Neuronal stem cell (in vitro differentiated cells): ENCODE results near the gene TTLL8.
A peak's percentile ranks its signal among the peaks of the same experiment; 100 is the strongest.

Experiments
- DNase-seq: peaks from one replicate; pipeline ENCODE4 v3.0.0-alpha.2; 2013; ENCODE audit warnings: low spot score
- H2AFZ ChIP-seq: one replicate; pipeline ENCODE4 v1.6.1; 2013; ENCODE audit warnings: mild to moderate bottlenecking, low read length, inconsistent platforms
- H2AK5ac ChIP-seq: 2 replicates; pipeline ENCODE4 v1.6.1; 2013; ENCODE audit warnings: low read depth, mild to moderate bottlenecking, inconsistent platforms, low read length, moderate library complexity, mixed read lengths
- H2BK120ac ChIP-seq: 2 replicates; pipeline ENCODE4 v1.6.1; 2013; ENCODE audit warnings: low read depth, mild to moderate bottlenecking, inconsistent platforms, low read length, moderate library complexity, mixed read lengths
- H2BK12ac ChIP-seq: one replicate; pipeline ENCODE4 v1.6.1; 2013; ENCODE audit warnings: low read length, inconsistent platforms
- H2BK15ac ChIP-seq: 2 replicates; pipeline ENCODE4 v1.6.1; 2013; ENCODE audit warnings: mild to moderate bottlenecking, low read length, inconsistent platforms, mixed read lengths
- H2BK5ac ChIP-seq: one replicate; pipeline ENCODE4 v1.6.1; 2013; ENCODE audit warnings: inconsistent platforms, mild to moderate bottlenecking, low read length, moderate library complexity
- H3K14ac ChIP-seq: one replicate; pipeline ENCODE4 v1.6.1; 2013; ENCODE audit warnings: low read length, inconsistent platforms
- H3K18ac ChIP-seq: 2 replicates; pipeline ENCODE4 v1.6.1; 2013; ENCODE audit warnings: low read length, inconsistent platforms
- H3K23ac ChIP-seq: 2 replicates; pipeline ENCODE4 v1.6.1; 2013; ENCODE audit warnings: low read depth, mild to moderate bottlenecking, mixed read lengths, low read length, inconsistent platforms; ENCODE audit not compliant: poor library complexity
- H3K27ac ChIP-seq: replicated peaks from 3 replicates; pipeline ENCODE4 v1.5.1; 2013; ENCODE audit warnings: low read length, inconsistent platforms
- H3K27me3 ChIP-seq, 3 experiments: 2 replicates each; pipeline ENCODE4 v1.6.1; 2013; ENCODE audit warnings: low read length in 3 of 3, mild to moderate bottlenecking in 2 of 3, inconsistent platforms in 1 of 3, low read depth in 1 of 3, mixed read lengths in 1 of 3, moderate library complexity in 1 of 3; ENCODE audit not compliant: control insufficient read depth in 3 of 3, insufficient read depth in 3 of 3
- H3K36me3 ChIP-seq, 2 donors: replicated peaks in 1 of 2; 2 replicates each; pipeline ENCODE4 v1.6.1; 2013; ENCODE audit warnings: low read length in 2 of 2; ENCODE audit not compliant: control insufficient read depth in 2 of 2, insufficient read depth in 2 of 2
- H3K4ac ChIP-seq: 2 replicates; pipeline ENCODE4 v1.6.1; 2013; ENCODE audit warnings: inconsistent platforms, mild to moderate bottlenecking, low read length, moderate library complexity
- H3K4me1 ChIP-seq, 2 donors: 1 replicate in 1 of 2; 2 replicates in 1 of 2; pipeline ENCODE4 v1.6.1; 2013; ENCODE audit warnings: low read length in 2 of 2, low read depth in 1 of 2; ENCODE audit not compliant: control insufficient read depth in 2 of 2, insufficient read depth in 1 of 2
- H3K4me2 ChIP-seq: one replicate; pipeline ENCODE4 v1.6.1; 2013; ENCODE audit warnings: mild to moderate bottlenecking, low read length, inconsistent platforms; ENCODE audit not compliant: insufficient read depth, poor library complexity, severe bottlenecking
- H3K4me3 ChIP-seq, 2 donors: 2 replicates each; pipeline ENCODE4 v1.5.1; 2013; ENCODE audit warnings: low read length in 2 of 2, mild to moderate bottlenecking in 2 of 2, inconsistent platforms in 1 of 2, moderate library complexity in 1 of 2
- H3K79me1 ChIP-seq: one replicate; pipeline ENCODE4 v1.6.1; 2013; ENCODE audit warnings: low read depth, mild to moderate bottlenecking, inconsistent platforms, low read length, moderate library complexity
- H3K9ac ChIP-seq: one replicate; pipeline ENCODE4 v1.6.1; 2013; ENCODE audit warnings: mild to moderate bottlenecking, low read depth, low read length, inconsistent platforms; ENCODE audit not compliant: poor library complexity
- H3K9me3 ChIP-seq, 2 donors: replicated peaks in 1 of 2; 2 replicates each; pipeline versions ENCODE3 to v1.6.1; 2013; ENCODE audit warnings: low read length in 2 of 2, mild to moderate bottlenecking in 2 of 2, inconsistent platforms in 1 of 2, low read depth in 1 of 2, mixed read lengths in 1 of 2, moderate library complexity in 1 of 2; ENCODE audit not compliant: control insufficient read depth in 2 of 2, insufficient read depth in 1 of 2
- H4K8ac ChIP-seq: one replicate; pipeline ENCODE4 v1.6.1; 2013; ENCODE audit warnings: low read depth, mild to moderate bottlenecking, inconsistent platforms, low read length, moderate library complexity
- H4K91ac ChIP-seq: one replicate; pipeline ENCODE4 v1.6.1; 2013; ENCODE audit warnings: low read length, low read depth, mild to moderate bottlenecking, inconsistent platforms; ENCODE audit not compliant: poor library complexity
- WGBS, 2 donors: extraction: QIAGEN DNeasy Blood & Tissue Kit; methylation state at CpG; one replicate each; pipeline ENCODE4 v1.1.7; 2013; ENCODE audit warnings: missing lambda C conversion rate in 2 of 2, mixed read lengths in 1 of 2; ENCODE audit not compliant: insufficient read length in 2 of 2, insufficient replicate concordance in 1 of 2; ENCODE audit errors: extremely low coverage in 2 of 2; 5-methylcytosine and 5-hydroxymethylcytosine counted together

TTLL8 gene

DNA sequence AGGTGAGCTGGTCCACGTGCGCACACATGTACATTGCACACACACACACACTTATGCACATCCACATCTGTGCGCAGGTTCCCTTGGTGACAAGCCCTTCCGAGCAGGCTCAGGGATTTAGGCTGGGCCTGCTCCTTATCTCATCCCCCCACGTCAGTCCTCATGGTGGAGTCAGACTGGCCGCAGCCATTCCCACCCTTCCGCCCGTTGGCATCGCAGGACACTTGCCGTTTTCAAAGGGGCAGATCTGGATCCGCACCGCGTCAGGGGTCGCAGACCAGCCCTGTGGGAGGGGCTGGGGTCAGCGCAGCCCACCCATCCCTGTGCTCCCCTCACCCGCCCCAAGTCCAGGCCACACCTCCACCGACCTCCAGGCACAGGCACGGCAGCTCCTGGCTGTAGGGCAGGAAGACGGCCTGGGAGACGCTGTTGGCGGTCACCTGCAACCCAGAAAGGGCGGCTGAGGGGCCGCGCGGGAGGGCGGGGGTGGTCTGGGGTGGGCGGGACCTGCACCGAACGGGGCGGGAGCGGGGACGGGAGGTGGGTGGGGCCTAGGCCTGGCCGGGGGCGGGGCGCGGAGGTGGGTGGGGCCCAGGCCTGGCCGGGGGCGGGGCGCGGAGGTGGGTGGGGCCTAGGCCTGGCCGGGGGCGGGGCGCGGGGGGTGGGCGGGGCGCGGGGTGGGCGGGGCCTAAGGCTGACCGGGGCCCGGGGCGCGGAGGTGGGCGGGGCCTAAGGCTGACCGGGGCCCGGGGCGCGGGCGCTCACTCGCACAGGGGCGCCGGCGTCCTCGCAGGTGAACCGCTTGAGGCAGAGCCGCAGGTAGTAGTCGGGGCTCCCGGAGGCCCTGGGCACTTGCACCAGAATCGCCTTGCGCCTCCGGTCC lies 58.8 kb downstream of the TTLL8 start:
- Histone ChIP-seq H3K4me1 (peaks cover 0 to 20% of the 10 kb centered on the region in 2 donors), H3K9me3 (peaks cover 0 to 3% of the 10 kb centered on the region in 2 donors), H3K36me3 (no peaks in the 10 kb centered on the region), H3K4me2 (peak overlapping the region; percentile 93), H3K27ac (no peak overlapping the region), H3K9ac (peak overlapping the region; percentile 88), H3K4me3 (peak overlapping the region in 1 of 2 donors; percentile 79), H3K23ac (peak overlapping the region; percentile 1), H2BK120ac (no peak overlapping the region), H3K4ac (no peak overlapping the region), H2BK12ac (peak overlapping the region; percentile 73), H2BK15ac (peak overlapping the region; percentile 85), H3K18ac (peak overlapping the region; percentile 97), H2AK5ac (peak overlapping the region; percentile 30), H3K27me3 (peaks cover 3 to 54% (median 17%) of the 10 kb centered on the region in 3 experiments), H2AFZ (peak overlapping the region; percentile 64), H4K91ac (no peak overlapping the region), H3K14ac (peak overlapping the region; percentile 94), H2BK5ac (no peak overlapping the region), H3K79me1 (no peaks in the 10 kb centered on the region), H4K8ac (peak overlapping the region; percentile 17)
- peak; percentile 45 for DNase-seq
- no CpG with 5 or more reads among the region's 70 CpGs for WGBS, 2 donors

DNA sequence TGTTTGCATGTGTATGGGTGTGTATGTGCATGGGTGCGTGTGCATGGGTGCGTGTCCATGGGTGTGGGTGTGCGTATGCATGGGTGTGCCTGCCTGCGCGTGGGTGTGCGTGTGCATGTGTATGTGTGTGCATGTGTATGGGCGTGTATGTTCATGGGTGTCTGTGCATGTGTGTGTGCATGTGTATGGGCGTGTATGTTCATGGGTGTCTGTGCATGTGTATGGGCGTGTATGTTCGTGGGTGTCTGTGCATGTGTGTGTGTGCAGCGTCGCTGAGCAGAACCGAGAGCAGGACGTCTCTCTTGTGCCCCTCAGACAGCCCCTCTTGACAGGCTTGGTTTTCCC lies 59.4 kb downstream of the TTLL8 start:
- no peak for DNase-seq
- Histone ChIP-seq H2AK5ac (peak overlapping the region; percentile 30), H3K4ac (no peak overlapping the region), H3K14ac (peak overlapping the region; percentile 11), H2BK12ac (peak overlapping the region; percentile 69), H3K79me1 (no peaks in the 10 kb centered on the region), H4K91ac (no peak overlapping the region), H3K36me3 (no peaks in the 10 kb centered on the region), H2BK15ac (peak overlapping the region; percentile 85), H3K27me3 (peaks cover 3 to 49% (median 17%) of the 10 kb centered on the region in 3 experiments), H3K4me2 (no peak overlapping the region), H2BK120ac (no peak overlapping the region), H2AFZ (no peak overlapping the region), H3K9ac (peak overlapping the region; percentile 88), H3K18ac (peak overlapping the region; percentile 97), H4K8ac (no peak overlapping the region), H3K23ac (peak overlapping the region; percentile 1), H3K9me3 (peaks cover 0 to 3% of the 10 kb centered on the region in 2 donors), H3K4me3 (peak overlapping the region in 1 of 2 donors; percentile 77), H3K4me1 (peaks cover 0 to 20% of the 10 kb centered on the region in 2 donors), H2BK5ac (no peak overlapping the region), H3K27ac (no peak overlapping the region)
- WGBS, 2 donors: no CpG with 5 or more reads among the region's 14 CpGs

GRCh38 chr22:49997932-49998717 lies 60.0 kb downstream of the TTLL8 start:
- Histone ChIP-seq H2BK15ac (no peak overlapping the region), H3K9ac (peak overlapping the region; percentile 79), H3K27ac (no peak overlapping the region), H3K79me1 (no peaks in the 10 kb centered on the region), H3K23ac (peak overlapping the region; percentile 1), H3K4ac (peak overlapping the region; percentile 90), H3K4me1 (peaks cover 0 to 23% of the 10 kb centered on the region in 2 donors), H3K18ac (no peak overlapping the region), H3K27me3 (peaks cover 3 to 46% (median 17%) of the 10 kb centered on the region in 3 experiments), H2AFZ (no peak overlapping the region), H3K4me3 (peak overlapping the region in 1 of 2 donors; percentile 70), H3K4me2 (no peak overlapping the region), H2AK5ac (peak overlapping the region; percentile 70), H2BK12ac (peak overlapping the region; percentile 41), H3K14ac (peak overlapping the region; percentile 11), H2BK5ac (peak overlapping the region; percentile 66), H4K8ac (no peak overlapping the region), H3K36me3 (no peaks in the 10 kb centered on the region), H2BK120ac (peak overlapping the region; percentile 31), H4K91ac (no peak overlapping the region), H3K9me3 (peaks cover 0 to 3% of the 10 kb centered on the region in 2 donors)
- DNase-seq: no peak
- no CpG with 5 or more reads among the region's 21 CpGs for WGBS, 2 donors

DNA sequence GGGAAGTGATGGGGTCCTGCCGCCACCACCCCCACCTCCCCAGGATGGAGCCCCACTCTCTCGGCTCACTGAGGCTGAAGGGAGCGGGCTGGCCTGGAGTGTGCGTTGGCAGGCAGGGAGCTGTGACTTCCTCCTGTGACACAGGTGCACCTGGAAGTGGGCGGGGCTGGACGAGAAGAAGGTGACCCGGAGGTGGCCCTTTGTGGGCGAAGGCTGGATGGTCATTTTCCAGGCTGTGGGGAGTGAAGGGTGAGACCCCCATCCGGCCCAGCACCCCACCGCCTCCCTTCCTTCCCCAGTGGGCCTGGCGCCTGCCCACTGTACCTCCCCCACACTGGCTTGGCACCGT lies 60.9 kb downstream of the TTLL8 start:
- no peaks in the 10 kb centered on the region for H3K79me1 ChIP-seq
- H3K4me1 ChIP-seq: peaks cover 0 to 23% of the 10 kb centered on the region in 2 donors
- H3K14ac ChIP-seq: peak overlapping the region; percentile 71
- no CpG with 5 or more reads among the region's 12 CpGs for WGBS, 2 donors
- no peak overlapping the region for H3K27ac ChIP-seq
- H3K18ac ChIP-seq: no peak overlapping the region
- no peak for DNase-seq
- H3K36me3 ChIP-seq: no peaks in the 10 kb centered on the region
- no peak overlapping the region for H3K9ac ChIP-seq
- H3K9me3 ChIP-seq: peaks cover 0 to 5% of the 10 kb centered on the region in 2 donors
- H3K23ac ChIP-seq: peak overlapping the region; percentile 25
- no peak overlapping the region for H4K8ac ChIP-seq
- H2AK5ac ChIP-seq: peak overlapping the region; percentile 21
- peak overlapping the region; percentile 58 for H2BK12ac ChIP-seq
- no peak overlapping the region for H2BK120ac ChIP-seq
- peaks cover 3 to 40% (median 17%) of the 10 kb centered on the region in 3 experiments for H3K27me3 ChIP-seq
- no peak overlapping the region for H2AFZ ChIP-seq
- H3K4me2 ChIP-seq: no peak overlapping the region
- no peak overlapping the region for H2BK15ac ChIP-seq
- H2BK5ac ChIP-seq: peak overlapping the region; percentile 53
- no peak overlapping the region for H3K4ac ChIP-seq
- H4K91ac ChIP-seq: no peak overlapping the region
- no peak overlapping the region for H3K4me3 ChIP-seq
